Measurements from ENCODE around the gene MOCS1. TPM values are rescaled to one million over a fixed set of nuclear protein-coding genes. Genes with fewer than 3 reads are reported as not detected.

MOCS1 gene
- total and polyA plus RNA-seq, 2 experiments from 2014 or later, result 12.4 to 18.9 TPM

DNA sequence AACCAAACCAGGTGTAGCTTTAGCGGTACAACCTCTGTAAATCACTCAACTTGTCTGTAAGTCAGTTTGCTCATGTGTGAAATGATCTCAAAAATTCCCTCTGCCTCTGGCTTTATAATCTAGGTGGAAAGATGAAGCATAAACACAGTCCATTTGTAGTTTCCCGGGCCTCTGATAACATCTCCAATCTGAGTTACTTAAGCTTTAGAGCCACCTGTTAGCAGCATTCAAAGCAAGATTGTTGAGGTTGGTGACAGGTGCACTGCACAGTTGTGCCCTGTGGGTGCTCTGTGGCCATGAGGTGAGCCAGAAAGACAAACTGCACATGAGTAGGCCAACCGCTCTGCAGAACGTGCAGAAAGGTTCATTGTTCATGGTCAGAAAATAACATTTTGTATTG, 53.7 kb downstream of the MOCS1 start:
- Histone ChIP-seq H3K27ac (no peak overlapping the region), H3K4me1 (ENCODE audit: low read depth) (no peaks in the 10 kb centered on the region), H3K36me3 (no peaks in the 10 kb centered on the region), H3K4me3 (no peak overlapping the region), H3K27me3 (no peaks in the 10 kb centered on the region), H3K9me3 (ENCODE audit: low read depth) (no peaks in the 10 kb centered on the region)
- DNase-seq (ENCODE audit: low read depth in 1 of 2, low spot score in 1 of 2), result no peak
- TF ChIP-seq, protein P1, sequence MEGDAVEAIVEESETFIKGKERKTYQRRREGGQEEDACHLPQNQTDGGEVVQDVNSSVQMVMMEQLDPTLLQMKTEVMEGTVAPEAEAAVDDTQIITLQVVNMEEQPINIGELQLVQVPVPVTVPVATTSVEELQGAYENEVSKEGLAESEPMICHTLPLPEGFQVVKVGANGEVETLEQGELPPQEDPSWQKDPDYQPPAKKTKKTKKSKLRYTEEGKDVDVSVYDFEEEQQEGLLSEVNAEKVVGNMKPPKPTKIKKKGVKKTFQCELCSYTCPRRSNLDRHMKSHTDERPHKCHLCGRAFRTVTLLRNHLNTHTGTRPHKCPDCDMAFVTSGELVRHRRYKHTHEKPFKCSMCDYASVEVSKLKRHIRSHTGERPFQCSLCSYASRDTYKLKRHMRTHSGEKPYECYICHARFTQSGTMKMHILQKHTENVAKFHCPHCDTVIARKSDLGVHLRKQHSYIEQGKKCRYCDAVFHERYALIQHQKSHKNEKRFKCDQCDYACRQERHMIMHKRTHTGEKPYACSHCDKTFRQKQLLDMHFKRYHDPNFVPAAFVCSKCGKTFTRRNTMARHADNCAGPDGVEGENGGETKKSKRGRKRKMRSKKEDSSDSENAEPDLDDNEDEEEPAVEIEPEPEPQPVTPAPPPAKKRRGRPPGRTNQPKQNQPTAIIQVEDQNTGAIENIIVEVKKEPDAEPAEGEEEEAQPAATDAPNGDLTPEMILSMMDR (IDR thresholded peaks at IDR 0.05; ENCODE audit: low read depth, low read length), result no peak

DNA sequence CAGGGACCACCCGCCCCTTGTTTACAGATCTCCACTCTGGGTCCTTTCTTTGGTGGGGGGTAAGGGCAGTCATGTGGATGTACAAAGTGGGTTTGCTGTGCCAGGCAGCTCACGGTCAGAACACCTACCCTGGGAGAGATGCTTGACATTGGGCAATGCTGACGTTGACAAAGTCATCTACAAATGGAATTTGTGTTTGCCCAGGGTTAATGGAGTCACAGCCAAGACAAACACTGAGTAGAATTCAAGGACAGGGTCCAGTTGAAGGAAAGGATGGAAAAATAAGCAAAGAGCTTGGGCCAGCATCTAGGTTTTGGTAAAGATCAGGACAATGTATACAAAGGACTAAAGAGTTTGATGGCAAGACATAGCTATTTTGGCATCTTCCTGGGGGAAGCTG, 54.7 kb downstream of the MOCS1 start:
- Histone ChIP-seq H3K27me3 (no peaks in the 10 kb centered on the region), H3K9me3 (ENCODE audit: low read depth) (no peaks in the 10 kb centered on the region), H3K27ac (no peak overlapping the region), H3K36me3 (no peaks in the 10 kb centered on the region), H3K4me1 (ENCODE audit: low read depth) (no peaks in the 10 kb centered on the region), H3K4me3 (no peak overlapping the region)
- peak in 1 of 2 donors; percentile 23 for DNase-seq (ENCODE audit: low read depth in 1 of 2, low spot score in 1 of 2)
- TF ChIP-seq, protein P1 (IDR thresholded peaks at IDR 0.05; ENCODE audit: low read depth, low read length), result no peak

DNA sequence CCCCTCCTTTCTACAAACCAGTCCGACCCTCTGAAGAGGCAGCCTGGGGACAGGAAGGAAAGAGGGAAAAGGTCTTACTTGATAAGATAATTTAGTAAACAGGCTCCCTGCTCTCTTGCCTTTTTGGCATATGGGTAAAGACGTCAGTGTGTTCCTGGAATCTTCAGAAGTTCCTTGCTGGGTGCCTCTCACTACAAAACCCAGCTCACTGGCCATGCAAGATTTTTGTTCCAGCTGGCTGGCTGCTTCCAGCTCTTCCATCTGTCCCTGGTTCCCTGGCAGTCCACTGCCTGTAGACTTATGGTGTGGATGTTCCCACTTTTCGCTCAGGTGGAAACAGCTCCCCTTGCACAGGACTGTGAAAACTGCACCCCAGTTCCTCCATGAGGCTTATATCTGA, 57.4 kb downstream of the MOCS1 start:
- Histone ChIP-seq H3K4me3 (no peak overlapping the region), H3K9me3 (ENCODE audit: low read depth) (no peaks in the 10 kb centered on the region), H3K4me1 (ENCODE audit: low read depth) (no peaks in the 10 kb centered on the region), H3K27me3 (no peaks in the 10 kb centered on the region), H3K36me3 (no peaks in the 10 kb centered on the region), H3K27ac (no peak overlapping the region)
- DNase-seq (ENCODE audit: low read depth in 1 of 2, low spot score in 1 of 2), result peak in 1 of 2 donors; percentile 43
- TF ChIP-seq, protein P1 (IDR thresholded peaks at IDR 0.05; ENCODE audit: low read depth, low read length), result no peak

DNA sequence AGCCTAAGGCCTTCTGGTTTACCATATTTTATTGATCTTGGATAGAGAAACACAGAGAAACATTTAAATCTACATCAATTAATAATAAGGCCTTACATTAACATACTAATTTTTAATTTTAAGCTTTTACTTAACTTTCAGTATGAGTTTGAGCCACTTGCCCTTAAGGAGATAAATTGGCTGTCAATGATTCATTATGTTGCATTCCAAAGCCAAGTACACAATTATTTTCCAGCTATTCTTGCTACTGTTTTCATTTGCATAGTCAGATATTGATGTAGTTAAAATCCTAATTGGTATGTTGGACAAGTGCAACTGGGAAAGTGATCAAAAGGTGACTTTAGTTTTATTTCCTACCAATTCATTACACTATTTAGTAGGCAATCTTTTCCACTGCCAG, 58.2 kb downstream of the MOCS1 start:
- no peaks in the 10 kb centered on the region for H3K36me3 ChIP-seq

DNA sequence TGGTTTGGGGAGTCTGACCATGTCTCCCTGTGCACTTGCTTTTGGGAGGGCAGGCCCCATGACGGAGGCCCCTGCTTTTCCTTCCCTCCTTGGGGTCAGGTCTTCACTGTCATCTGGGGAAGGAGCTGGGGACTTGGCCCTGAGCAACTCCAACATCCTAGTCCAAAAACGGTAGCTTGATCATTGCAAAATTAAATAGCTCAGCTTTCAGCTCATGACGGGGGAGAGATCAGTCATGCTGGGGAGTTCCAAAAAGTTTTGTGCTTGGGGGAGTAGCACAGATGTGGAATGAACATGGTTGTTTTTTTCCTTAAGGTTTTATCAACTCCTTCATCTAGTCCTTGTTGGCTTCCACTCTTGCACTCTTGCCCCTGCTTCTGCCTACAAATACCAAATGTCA, 60.8 kb downstream of the MOCS1 start:
- no peak overlapping the region for H3K27ac ChIP-seq
- H3K9me3 ChIP-seq (ENCODE audit: low read depth), result no peaks in the 10 kb centered on the region
- H3K4me3 ChIP-seq, result no peak overlapping the region
- no peak for DNase-seq (ENCODE audit: low read depth in 1 of 2, low spot score in 1 of 2)
- TF ChIP-seq, protein P1 (IDR thresholded peaks at IDR 0.05; ENCODE audit: low read depth, low read length), result no peak
- no peaks in the 10 kb centered on the region for H3K36me3 ChIP-seq
- H3K27me3 ChIP-seq, result no peaks in the 10 kb centered on the region
- H3K4me1 ChIP-seq (ENCODE audit: low read depth), result no peaks in the 10 kb centered on the region

More for the DNA sequence above, 58.2 kb downstream of the MOCS1 start:
- Histone ChIP-seq H3K4me1 (ENCODE audit: low read depth) (no peaks in the 10 kb centered on the region), H3K4me3 (no peak overlapping the region), H3K27ac (no peak overlapping the region), H3K9me3 (ENCODE audit: low read depth) (no peaks in the 10 kb centered on the region), H3K27me3 (no peaks in the 10 kb centered on the region)
- no peak for DNase-seq (ENCODE audit: low read depth in 1 of 2, low spot score in 1 of 2)
- TF ChIP-seq, protein P1 (IDR thresholded peaks at IDR 0.05; ENCODE audit: low read depth, low read length), result no peak

DNA sequence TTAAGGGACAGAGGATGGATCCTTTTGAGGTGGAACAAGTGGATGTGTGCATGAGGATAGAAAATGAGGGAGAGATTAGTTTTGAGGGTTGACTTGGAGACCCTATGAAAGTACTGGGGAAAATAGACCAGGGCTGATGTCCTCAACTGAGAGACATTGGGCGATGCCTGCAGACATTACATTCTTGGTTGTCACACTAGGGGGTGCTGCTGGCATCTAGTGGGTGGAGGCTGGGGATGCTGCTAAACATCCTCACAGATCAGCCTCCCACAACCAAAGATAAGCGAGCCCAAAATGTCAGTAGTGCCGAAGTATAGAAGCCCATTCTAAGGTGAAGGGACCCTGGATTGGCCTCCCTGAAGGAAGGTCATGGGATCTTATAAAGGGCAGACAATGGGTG, 63.3 kb downstream of the MOCS1 start:
- Histone ChIP-seq H3K36me3 (no peaks in the 10 kb centered on the region), H3K27ac (no peak overlapping the region), H3K9me3 (ENCODE audit: low read depth) (no peaks in the 10 kb centered on the region), H3K4me3 (no peak overlapping the region), H3K27me3 (no peaks in the 10 kb centered on the region), H3K4me1 (ENCODE audit: low read depth) (no peaks in the 10 kb centered on the region)
- no peak for DNase-seq (ENCODE audit: low read depth in 1 of 2, low spot score in 1 of 2)
- TF ChIP-seq, protein P1 (IDR thresholded peaks at IDR 0.05; ENCODE audit: low read depth, low read length), result peak; percentile 12

Data from cardiac muscle cell (in vitro differentiated cells and primary cell).